ENCODE results near the gene COL27A1. TPM values are rescaled to one million over a fixed set of nuclear protein-coding genes. Genes with fewer than 3 reads are reported as not detected.

Gene COL27A1
- total RNA-seq, 2 experiments from 2014 or later: 0.87 to 1.2 TPM

DNA sequence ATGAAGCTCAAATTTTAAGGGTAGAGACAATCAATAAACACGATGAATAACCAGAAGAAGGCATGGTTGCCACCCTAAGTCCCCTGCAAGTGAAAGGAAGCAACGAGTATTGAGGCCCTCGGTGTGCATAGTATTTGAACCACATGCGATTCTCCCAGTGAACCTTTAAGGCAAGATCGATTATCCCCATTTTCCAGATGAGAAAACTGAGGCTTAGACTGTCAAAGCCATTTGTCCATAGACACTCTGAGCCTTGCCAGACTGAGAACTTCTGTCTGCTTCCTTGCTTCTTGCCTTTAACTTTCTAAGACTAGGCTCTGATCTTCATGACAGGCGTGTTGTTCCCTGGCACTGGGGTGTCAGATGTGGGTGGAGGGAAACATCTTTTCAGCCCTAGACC lies 58.2 kb downstream of the COL27A1 start:
- no peak for ATAC-seq (ENCODE audit: poor library complexity)

GRCh38 chr9:114214181-114214580 lies 58.8 kb downstream of the COL27A1 start:
- DNase-seq: no peak
- TF ChIP-seq, protein P1, sequence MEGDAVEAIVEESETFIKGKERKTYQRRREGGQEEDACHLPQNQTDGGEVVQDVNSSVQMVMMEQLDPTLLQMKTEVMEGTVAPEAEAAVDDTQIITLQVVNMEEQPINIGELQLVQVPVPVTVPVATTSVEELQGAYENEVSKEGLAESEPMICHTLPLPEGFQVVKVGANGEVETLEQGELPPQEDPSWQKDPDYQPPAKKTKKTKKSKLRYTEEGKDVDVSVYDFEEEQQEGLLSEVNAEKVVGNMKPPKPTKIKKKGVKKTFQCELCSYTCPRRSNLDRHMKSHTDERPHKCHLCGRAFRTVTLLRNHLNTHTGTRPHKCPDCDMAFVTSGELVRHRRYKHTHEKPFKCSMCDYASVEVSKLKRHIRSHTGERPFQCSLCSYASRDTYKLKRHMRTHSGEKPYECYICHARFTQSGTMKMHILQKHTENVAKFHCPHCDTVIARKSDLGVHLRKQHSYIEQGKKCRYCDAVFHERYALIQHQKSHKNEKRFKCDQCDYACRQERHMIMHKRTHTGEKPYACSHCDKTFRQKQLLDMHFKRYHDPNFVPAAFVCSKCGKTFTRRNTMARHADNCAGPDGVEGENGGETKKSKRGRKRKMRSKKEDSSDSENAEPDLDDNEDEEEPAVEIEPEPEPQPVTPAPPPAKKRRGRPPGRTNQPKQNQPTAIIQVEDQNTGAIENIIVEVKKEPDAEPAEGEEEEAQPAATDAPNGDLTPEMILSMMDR (IDR thresholded peaks at IDR 0.05): no peak
- intact Hi-C loops (cut with DNase I, micrococcal nuclease): no loop called here

More for the DNA sequence above, 58.2 kb downstream of the COL27A1 start:
- intact Hi-C loops (cut with DNase I, micrococcal nuclease): no loop called here
- no peaks in the 10 kb centered on the region for H3K9me3 ChIP-seq (ENCODE audit: control insufficient read depth in 1 of 2, insufficient read depth in 1 of 2, low read length in 2 of 2)
- Mint-ChIP-seq H3K4me1 (ENCODE audit: low read depth) (no peaks in the 10 kb centered on the region), H3K4me3 (no peak overlapping the region), H3K9me3 (no peaks in the 10 kb centered on the region), H3K27me3 (no peaks in the 10 kb centered on the region), H3K36me3 (ENCODE audit: low read depth) (no peaks in the 10 kb centered on the region), H3K27ac (no peak overlapping the region)
- ChIA-PET POLR2A (no interaction called here), CTCF (no interaction called here)
- H3K27ac ChIP-seq (ENCODE audit: low read depth in 1 of 2, low read length in 2 of 2): no peak overlapping the region
- no peaks in the 10 kb centered on the region for H3K4me1 ChIP-seq (ENCODE audit: insufficient read depth, low read length)
- no peak for DNase-seq
- no peak overlapping the region for H3K4me3 ChIP-seq (ENCODE audit: low read length)
- H3K36me3 ChIP-seq (ENCODE audit: insufficient read depth, low read length): no peaks in the 10 kb centered on the region
- TF ChIP-seq, protein P1 (IDR thresholded peaks at IDR 0.05): no peak
- no peaks in the 10 kb centered on the region for H3K27me3 ChIP-seq (ENCODE audit: control insufficient read depth in 1 of 2, insufficient read depth in 2 of 2, low read length in 2 of 2)

GRCh38 chr9:114214686-114215414 lies 59.5 kb downstream of the COL27A1 start:
- H3K4me1 ChIP-seq (ENCODE audit: insufficient read depth, low read length): no peaks in the 10 kb centered on the region
- H3K4me3 ChIP-seq (ENCODE audit: low read length): no peak overlapping the region
- H3K36me3 Mint-ChIP-seq (ENCODE audit: low read depth): no peaks in the 10 kb centered on the region
- intact Hi-C loops (cut with DNase I, micrococcal nuclease): no loop called here
- H3K9me3 Mint-ChIP-seq: no peaks in the 10 kb centered on the region
- H3K27ac Mint-ChIP-seq: no peak overlapping the region
- H3K27ac ChIP-seq (ENCODE audit: low read depth in 1 of 2, low read length in 2 of 2): no peak overlapping the region
- TF ChIP-seq, protein P1 (IDR thresholded peaks at IDR 0.05): no peak
- no peak overlapping the region for H3K4me3 Mint-ChIP-seq
- ChIA-PET CTCF (no interaction called here), POLR2A (no interaction called here)
- no peak for DNase-seq
- no peaks in the 10 kb centered on the region for H3K4me1 Mint-ChIP-seq (ENCODE audit: low read depth)
- H3K36me3 ChIP-seq (ENCODE audit: insufficient read depth, low read length): no peaks in the 10 kb centered on the region
- no peaks in the 10 kb centered on the region for H3K9me3 ChIP-seq (ENCODE audit: control insufficient read depth in 1 of 2, insufficient read depth in 1 of 2, low read length in 2 of 2)
- ATAC-seq (ENCODE audit: poor library complexity): no peak
- no peaks in the 10 kb centered on the region for H3K27me3 Mint-ChIP-seq
- no peaks in the 10 kb centered on the region for H3K27me3 ChIP-seq (ENCODE audit: control insufficient read depth in 1 of 2, insufficient read depth in 2 of 2, low read length in 2 of 2)

More at GRCh38 chr9:114214181-114214580, 58.8 kb downstream of the COL27A1 start:
- no peaks in the 10 kb centered on the region for H3K27me3 ChIP-seq (ENCODE audit: control insufficient read depth in 1 of 2, insufficient read depth in 2 of 2, low read length in 2 of 2)
- no peak overlapping the region for H3K27ac Mint-ChIP-seq
- no peak overlapping the region for H3K4me3 ChIP-seq (ENCODE audit: low read length)
- H3K36me3 ChIP-seq (ENCODE audit: insufficient read depth, low read length): no peaks in the 10 kb centered on the region
- H3K9me3 ChIP-seq (ENCODE audit: control insufficient read depth in 1 of 2, insufficient read depth in 1 of 2, low read length in 2 of 2): no peaks in the 10 kb centered on the region
- no peaks in the 10 kb centered on the region for H3K4me1 Mint-ChIP-seq (ENCODE audit: low read depth)
- no peaks in the 10 kb centered on the region for H3K4me1 ChIP-seq (ENCODE audit: insufficient read depth, low read length)
- ATAC-seq (ENCODE audit: poor library complexity): no peak
- H3K27me3 Mint-ChIP-seq: no peaks in the 10 kb centered on the region
- ChIA-PET CTCF (no interaction called here), POLR2A (no interaction called here)
- H3K9me3 Mint-ChIP-seq: no peaks in the 10 kb centered on the region
- no peaks in the 10 kb centered on the region for H3K36me3 Mint-ChIP-seq (ENCODE audit: low read depth)
- H3K4me3 Mint-ChIP-seq: no peak overlapping the region
- no peak overlapping the region for H3K27ac ChIP-seq (ENCODE audit: low read depth in 1 of 2, low read length in 2 of 2)
